SKM-1 treated with dmso at 0.1 percent for 144 hours (cell line): ENCODE measurements around the gene VPS13D.
"Not testable (repeated sequence)": the region's sequence is repeated elsewhere in the genome, so short reads cannot be mapped to it uniquely, and the experiment has no call there.

Experiments
- DNase-seq: peaks from one replicate; lab custom pipeline; 2025; ENCODE audit not compliant: unreplicated experiment; lab: John Stamatoyannopoulos, UW

Gene VPS13D

GRCh38 chr1:12287869-12288268 is 58.0 kb downstream of the VPS13D start:
- no peak for DNase-seq

GRCh38 chr1:12290828-12291227 is 61.0 kb downstream of the VPS13D start:
- DNase-seq: no peak

GRCh38 chr1:12293416-12293815 is 63.6 kb downstream of the VPS13D start:
- no peak for DNase-seq

GRCh38 chr1:12294076-12294475 is 64.2 kb downstream of the VPS13D start:
- no peak for DNase-seq

GRCh38 chr1:12296016-12296415 is 66.2 kb downstream of the VPS13D start:
- DNase-seq: no peak

- no peak for DNase-seq
Observed at GRCh38 chr1:12296623-12297022, 66.8 kb downstream of the VPS13D start.

- no peak for DNase-seq
Observed at GRCh38 chr1:12300706-12301105, 70.9 kb downstream of the VPS13D start.

GRCh38 chr1:12301518-12302237 is 71.8 kb downstream of the VPS13D start:
- no peak for DNase-seq

GRCh38 chr1:12302798-12303447 is 73.1 kb downstream of the VPS13D start:
- no peak for DNase-seq

- DNase-seq: no peak
Observed at GRCh38 chr1:12305377-12305776, 75.5 kb downstream of the VPS13D start.

- no peak for DNase-seq
Observed at GRCh38 chr1:12309783-12310742, 80.2 kb downstream of the VPS13D start.

- DNase-seq: peak; percentile 11
Observed at GRCh38 chr1:12314333-12314903, 84.6 kb downstream of the VPS13D start.

- DNase-seq: no peak
Observed at GRCh38 chr1:12315146-12315545, 85.3 kb downstream of the VPS13D start.

GRCh38 chr1:12316331-12316730 is 86.5 kb downstream of the VPS13D start:
- DNase-seq: no peak

- no peak for DNase-seq
Observed at GRCh38 chr1:12320486-12320885, 90.7 kb downstream of the VPS13D start.

GRCh38 chr1:12324423-12324822 is 94.6 kb downstream of the VPS13D start:
- no peak for DNase-seq

- not testable (repeated sequence) for DNase-seq
Observed at GRCh38 chr1:12324973-12325372, 95.1 kb downstream of the VPS13D start.

GRCh38 chr1:12326986-12327385 is 97.2 kb downstream of the VPS13D start:
- no peak for DNase-seq

- no peak for DNase-seq
Observed at GRCh38 chr1:12327566-12327965, 97.7 kb downstream of the VPS13D start.

- DNase-seq: no peak
Observed at GRCh38 chr1:12333036-12333785, 103.4 kb downstream of the VPS13D start.

- no peak for DNase-seq
Observed at GRCh38 chr1:12335815-12336214, 106.0 kb downstream of the VPS13D start.
